ENCODE results near the gene CTNND2.
"Not testable (repeated sequence)": the region's sequence is repeated elsewhere in the genome, so short reads cannot be mapped to it uniquely, and the experiment has no call there.

CTNND2 gene

DNA sequence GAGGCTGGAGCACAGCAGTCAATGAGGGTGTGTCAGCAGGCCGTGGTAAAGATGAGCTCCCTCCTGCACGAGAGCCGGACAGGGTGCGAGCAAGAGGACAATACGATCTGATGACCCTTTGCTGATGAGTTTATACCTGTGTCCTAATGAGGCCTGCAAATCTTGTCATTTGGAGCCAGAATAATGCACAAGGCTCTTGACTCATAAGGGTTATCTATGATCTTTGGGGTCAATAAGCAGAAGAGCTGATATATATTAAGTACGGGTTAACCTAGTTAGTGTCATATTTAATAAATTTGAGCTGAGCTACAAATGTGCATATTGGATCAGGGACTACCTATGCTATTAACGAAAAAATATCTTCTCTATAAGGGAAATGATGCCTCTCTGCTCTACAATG is 46.9 kb downstream of the CTNND2 start:
- DNase-seq, result no peak

DNA sequence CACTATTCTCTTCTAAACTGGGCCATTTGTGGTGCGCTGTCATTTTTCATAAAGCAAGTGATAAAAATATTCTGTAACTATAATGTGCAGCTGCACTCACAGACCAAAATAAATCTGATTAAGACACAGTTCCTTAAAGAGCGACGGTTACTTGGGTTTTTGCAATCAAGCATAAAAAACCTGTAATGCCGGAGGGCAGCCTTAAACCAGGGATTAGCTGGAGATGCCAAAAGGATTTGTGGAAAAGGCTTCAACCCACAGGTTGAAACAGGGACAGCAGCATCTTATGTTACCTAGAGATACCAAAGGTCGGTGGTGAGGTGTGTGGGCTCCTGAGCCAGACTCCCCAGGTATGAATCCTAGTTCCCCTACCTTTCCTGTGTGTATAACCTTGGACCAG is 49.3 kb downstream of the CTNND2 start:
- DNase-seq, result no peak

DNA sequence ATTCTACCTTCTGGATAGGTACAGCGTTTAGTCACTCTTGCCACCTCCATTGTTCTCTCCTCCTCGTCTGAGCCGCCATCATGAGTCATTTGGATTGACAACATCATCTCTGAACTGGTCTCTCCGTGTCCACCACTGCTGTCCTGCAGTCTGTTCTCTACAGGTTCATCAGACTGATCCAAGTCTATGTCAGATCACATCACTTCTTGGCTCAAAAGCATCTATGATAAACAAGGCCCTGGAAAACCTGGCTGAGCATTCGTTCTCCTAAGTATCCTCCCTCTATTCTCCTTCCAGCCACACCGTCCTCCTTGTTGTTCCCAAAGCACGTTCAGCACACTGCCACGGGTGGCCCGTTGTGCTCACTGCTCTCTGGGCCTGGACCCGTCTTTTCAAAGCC is 50.5 kb downstream of the CTNND2 start:
- no peak for DNase-seq

DNA sequence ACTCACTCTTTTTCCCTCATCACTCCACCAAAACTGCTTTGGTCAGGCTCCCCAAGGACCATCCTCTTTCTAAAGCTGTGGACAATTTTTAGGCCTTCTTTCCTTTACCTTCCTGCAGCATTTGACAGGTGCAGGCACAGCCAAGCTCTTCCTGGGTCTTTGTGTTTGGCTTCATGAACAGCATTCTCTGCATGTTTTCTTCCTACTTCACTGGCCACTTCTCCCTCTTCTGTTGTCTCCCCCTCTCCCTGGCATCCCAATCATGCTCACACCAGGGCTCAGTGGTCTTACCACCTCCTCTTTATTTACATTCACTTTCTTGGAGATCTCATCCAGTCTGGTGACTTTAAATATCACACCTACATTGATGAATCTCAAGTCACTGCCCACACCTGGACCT is 51.1 kb downstream of the CTNND2 start:
- DNase-seq, result no peak

DNA sequence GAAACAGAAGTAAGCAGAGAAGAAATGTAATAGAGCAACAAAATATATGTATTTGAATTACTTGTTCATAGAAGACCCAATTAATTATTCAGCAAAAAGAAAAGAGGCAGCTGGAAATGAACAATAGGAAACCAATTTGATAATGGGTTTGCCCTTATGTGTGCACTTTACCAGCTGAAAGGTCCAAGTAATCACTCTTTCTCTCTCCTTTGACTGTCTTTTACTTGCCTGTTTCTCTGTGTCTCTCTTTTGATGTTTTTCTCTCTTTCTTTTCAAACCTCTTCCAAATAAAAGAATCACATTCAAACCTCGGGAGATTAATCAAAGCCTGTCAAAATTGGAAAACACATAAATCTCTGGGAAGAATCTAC is 51.5 kb downstream of the CTNND2 start:
- DNase-seq, result no peak

DNA sequence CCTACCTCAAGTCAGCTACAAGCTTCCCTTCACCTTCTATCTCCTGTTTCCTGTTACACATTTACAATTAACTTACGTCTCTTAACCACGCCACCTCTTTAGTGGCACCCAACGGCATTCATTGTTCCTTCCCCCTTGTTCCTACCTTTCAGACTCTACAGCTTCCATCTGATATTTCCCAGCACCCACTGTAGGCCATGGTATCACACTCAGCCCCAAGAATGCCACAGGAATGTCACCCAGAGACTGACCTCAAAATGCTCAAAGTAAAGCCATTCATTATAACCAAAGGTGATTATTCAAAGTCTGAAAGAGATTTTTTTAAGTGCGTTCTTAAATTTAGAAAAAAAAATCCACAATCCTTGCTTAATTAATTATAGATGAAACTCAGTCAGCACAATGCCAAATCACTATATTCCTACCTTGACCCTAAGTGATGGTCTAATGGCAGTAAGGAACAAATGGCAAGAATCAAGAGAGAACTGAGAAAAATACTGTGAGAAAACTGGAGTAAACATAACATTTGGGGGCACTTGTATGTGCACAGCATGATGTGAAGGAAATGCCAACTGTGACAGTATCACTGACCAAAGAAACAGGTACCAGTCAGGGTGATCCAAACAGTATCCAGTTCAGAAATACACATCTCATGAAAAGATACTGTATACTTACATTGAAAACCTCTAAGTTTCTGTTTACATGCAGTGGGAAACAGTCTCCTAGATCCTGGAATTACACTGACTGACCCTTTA is 52.1 kb downstream of the CTNND2 start:
- DNase-seq, result no peak

DNA sequence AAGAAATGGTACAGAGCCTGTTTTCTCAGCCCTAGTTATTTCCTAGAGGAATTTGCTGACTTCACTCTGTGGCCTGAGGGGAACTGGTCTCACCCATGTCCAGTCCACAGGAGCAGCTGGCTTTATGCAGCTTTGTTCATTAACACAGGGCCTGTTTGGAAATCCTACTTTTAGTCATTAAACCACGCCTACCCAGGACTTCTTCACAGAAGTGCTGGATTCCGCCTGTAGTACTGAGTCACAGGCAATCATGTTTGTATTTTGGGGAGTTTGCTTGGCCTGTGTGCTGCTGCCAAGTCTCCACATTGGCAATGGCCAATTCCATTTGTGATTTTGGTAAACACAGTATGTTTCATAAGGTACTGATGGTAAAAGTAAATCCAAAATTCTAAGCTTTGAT is 52.8 kb downstream of the CTNND2 start:
- DNase-seq, result no peak

DNA sequence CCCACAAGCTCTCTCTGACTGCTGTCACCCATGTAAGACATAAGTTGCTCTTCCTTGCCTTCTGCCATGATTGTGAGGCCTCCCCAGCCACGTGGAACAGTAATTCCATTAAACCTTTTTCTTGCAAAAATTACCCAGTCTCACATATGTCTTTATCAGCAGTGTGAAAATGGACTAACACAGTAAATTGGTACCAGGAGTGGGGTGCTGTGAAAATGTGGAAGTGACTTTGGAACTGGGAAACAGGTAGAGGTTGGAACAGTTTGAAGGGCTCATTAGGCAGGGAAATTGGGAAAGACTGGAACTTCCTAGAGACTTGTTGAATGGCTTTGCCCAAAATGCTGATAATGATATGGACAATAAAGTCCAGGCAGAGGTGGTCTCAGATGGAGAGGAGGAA is 75.7 kb downstream of the CTNND2 start:
- not testable (repeated sequence) for DNase-seq

DNA sequence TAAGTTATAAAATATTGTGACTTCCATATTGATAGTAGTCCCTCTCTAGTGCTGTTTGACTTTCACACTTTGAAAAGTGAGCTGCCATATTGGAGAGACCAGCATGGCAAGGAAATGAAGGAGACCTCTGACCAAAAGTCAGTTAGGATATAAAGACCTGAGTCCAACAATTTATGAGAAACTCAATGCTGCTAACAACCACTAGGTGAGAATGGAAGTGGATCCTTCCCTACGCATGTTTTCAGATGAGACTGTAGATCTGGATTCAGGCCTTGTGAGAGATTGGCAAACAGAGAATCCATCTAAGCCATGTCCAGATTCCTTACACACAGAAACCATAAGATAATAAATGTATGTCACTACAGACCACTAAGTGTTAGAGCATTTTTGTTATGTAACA is 81.6 kb downstream of the CTNND2 start:
- no peak for DNase-seq

DNA sequence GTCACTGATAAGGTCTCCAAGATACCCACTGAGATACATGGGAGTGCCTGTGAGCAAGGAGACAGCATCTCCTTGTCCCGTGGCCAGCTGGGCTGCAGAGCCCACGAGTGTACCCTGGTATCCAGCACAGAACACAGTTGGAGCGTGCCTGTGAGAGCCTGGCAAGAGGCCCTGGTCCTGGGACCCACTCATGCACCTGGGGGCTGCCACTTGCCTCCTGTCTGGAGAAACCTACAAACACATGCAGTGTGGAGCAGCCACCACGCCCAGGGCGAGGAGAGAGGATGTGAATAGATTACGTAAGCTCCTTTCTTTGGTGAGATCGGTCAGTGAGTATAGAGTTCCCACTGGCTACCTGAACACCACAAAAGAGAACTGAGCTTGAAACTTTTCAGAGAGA is 88.3 kb downstream of the CTNND2 start:
- no peak for DNase-seq

DNA sequence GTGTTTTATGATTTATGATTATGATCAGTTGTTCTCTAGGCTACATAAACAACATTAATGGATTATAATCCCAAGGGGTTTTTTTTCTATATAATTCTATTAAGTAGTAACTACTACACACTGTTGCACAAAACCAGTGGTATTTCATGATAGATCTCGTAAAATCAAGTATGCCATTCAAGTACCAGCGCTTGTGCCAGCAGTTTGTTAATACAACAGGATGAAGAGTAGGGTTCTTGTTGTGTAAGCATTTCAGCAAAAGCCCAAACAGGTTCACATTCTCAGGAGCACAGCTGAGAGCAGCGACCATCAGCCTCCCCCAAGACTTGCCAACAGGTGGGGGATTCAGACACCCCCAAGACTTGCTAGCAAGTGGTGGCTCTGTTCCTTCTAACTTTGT is 88.8 kb downstream of the CTNND2 start:
- DNase-seq, result no peak

DNA sequence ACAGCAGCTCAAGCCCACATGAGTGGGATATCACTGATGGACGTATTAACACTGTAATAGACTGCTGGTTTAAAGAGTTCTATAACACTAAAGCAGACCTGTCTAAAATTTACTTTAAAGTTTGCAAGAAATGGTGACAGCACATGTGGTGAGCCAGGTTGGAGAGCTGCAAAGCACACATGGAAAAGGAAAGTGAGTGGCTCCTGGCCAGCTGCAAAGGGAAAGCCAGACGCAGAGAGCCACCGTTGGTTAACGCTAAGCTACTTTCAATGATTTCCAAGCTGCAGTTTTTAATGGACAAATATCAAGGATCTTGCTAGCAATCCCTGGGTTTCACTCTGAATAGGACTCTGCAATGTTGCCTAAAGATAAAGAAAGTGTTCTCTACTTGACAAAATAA is 89.9 kb downstream of the CTNND2 start:
- DNase-seq, result no peak

DNA sequence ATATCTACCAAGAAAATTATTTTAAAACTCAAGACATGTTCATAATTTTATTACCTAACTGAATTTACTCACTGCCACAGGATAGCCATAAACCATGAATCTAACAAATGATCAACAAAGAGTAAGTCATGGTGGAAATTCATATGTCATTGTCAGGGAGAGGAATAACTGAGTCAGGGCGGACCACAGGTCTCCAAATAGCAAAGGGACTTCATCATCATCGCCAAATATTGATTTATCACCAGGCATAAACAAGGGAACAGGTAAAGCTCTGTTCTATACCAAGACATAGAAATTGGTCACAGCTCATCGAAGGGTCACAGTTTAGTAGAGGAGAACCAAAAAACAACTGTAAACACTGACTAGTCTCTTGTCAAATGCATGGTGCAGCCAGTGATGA is 94.8 kb downstream of the CTNND2 start:
- no peak for DNase-seq

DNA sequence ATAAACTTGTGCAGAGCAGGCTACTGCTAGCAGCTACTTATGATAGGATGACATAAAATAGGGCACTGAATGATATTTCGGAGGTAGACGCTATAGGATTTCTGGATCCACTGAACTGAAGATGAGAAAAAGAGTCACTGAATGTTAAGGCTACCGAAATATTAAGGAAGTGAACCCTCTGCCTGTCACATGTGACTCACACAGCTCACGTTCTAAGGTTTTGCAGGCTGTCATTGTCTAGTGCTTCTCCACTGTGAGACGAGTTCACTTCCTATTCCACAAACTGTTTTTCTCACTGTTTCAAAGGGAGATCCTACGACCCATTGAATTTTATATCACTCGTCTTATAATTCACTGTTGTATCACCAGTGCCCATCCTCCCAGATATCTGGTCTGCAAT is 100.8 kb downstream of the CTNND2 start:
- peak; percentile 58 for DNase-seq

DNA sequence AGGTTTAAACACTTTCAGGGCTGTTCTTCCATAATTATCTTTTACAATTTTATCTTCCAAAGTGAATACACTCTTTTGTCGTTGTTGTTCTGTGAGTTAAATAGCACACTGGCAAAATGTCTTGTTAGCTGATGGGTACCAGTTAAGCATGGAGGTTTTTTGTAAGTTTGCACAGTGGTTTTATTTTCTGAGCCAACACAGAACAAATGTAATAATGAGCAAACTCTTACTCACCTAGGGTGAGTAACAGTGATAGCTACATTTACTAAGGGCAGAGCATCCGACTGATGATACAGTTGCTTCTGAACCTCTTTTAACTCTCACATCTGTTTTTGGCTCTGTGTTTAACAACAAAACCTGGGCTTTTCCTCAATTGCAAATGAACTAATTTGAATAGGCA is 103.2 kb downstream of the CTNND2 start:
- no peak for DNase-seq

DNA sequence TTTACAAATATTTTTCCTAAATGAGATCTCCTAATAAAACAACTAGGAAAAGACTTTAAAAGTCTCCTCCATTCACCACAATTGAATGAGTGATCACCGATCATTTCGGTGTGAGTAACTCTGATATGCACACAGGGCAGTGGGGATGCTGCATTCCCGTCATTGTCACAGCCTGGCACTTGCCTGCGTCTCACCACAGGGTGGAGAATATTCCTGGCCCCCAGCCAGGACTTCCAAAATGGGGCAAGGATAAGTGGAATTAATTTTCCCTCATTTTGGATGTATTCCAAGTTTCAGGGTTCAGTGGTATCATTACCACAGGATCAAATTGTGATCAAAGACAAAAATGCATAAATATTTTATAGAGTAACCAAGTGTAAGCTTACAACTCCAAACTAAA is 107.1 kb downstream of the CTNND2 start:
- no peak for DNase-seq

DNA sequence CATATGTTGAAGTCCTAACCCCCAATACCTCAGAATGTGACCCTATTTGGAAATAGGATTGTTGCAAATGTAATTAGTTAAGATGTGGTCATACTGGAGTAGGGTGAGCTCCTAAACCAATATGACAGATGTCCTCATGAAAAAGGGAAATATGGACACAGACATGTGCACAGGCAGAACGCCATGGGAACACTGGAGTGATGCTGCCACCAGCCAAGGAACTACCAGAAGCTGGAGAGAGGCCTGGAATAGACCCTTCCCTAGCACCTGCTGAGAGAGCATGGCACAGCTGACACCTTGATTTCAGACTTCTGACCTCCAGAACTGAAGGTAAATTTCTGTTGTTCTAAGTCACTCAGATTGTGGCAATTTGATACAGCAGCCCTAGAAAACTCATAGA is 110.8 kb downstream of the CTNND2 start:
- no peak for DNase-seq

DNA sequence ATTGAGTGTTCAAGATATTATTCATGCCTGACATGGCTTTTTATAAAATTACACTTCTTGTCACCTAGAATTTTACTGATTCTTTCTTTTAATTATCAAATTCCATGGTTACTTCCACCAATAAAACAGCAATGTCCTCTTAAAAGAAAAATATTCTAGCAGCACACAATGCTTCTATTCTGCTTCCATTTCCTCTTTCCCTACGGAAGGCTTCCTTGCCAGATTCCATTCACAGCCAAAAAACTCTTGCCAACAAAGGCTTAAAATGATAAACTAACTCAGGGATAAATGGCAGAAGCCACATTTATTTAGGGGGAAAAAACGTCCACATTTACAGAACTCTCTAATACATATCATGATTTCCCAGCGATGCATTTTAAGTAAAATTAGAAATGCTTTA is 111.6 kb downstream of the CTNND2 start:
- no peak for DNase-seq

DNA sequence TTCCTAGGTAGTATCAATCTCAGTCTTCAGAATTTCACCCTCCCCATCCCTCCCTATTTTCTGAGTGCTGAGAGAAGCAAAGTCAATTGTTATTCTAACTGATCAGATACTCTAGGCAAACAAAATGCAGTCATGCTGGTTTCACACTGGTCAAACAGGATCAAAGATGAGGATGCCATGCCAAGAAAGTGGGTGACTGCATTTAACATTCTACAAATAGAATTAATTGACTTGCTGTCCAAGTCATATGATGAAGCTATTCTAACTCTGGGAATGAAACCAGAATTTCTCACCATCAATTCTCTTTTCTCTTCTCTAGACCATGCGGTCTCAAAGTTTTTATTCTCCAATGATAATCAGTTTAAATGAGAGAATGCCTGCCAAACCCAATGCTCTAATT is 112.5 kb downstream of the CTNND2 start:
- no peak for DNase-seq

DNA sequence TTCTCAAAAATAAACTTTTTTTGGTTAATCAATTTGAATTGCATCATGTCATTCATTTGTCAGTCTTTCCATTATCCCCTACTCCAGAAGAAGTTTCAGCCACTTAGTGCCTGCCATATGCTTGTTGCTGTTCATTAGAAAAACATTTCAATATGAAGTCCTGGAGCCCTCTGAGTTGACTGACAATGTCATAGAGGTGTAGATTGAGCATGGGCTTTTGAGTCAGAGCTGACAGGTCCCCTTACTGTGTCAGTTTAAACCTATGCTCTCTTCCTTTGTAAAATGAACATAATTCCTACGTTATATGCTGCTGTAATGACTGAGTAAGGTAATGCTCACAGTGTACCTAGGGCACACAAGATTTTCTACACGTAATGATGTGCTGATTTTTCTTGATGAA is 114.0 kb downstream of the CTNND2 start:
- DNase-seq, result no peak

DNA sequence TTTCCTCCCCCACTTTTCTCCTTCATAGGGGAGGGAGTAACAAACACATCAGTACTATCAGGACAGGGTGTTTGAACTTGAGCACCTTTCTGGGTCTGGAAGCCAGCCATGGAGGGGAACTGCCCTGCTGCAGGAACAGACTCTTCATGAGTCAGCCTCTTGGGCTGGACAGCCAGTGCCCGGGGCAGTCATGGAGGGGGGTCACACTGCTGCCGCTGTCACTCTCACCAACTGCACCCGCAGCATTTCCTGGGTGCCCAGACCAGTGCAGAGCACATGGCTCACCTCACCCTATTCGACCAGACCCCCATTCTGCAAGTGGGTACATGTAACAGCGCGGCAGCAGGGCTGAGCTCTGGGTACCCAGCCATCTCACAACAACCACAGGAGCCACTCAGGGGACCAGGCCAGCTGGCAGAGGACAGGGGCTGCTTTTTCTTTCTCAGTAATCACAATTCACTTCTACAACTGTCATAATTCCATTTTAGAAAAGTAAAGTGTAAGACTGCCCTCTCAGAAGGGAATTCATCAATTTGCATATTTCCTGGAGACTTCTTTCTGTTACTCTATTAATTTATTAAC is 118.4 kb downstream of the CTNND2 start:
- DNase-seq, result no peak

DNA sequence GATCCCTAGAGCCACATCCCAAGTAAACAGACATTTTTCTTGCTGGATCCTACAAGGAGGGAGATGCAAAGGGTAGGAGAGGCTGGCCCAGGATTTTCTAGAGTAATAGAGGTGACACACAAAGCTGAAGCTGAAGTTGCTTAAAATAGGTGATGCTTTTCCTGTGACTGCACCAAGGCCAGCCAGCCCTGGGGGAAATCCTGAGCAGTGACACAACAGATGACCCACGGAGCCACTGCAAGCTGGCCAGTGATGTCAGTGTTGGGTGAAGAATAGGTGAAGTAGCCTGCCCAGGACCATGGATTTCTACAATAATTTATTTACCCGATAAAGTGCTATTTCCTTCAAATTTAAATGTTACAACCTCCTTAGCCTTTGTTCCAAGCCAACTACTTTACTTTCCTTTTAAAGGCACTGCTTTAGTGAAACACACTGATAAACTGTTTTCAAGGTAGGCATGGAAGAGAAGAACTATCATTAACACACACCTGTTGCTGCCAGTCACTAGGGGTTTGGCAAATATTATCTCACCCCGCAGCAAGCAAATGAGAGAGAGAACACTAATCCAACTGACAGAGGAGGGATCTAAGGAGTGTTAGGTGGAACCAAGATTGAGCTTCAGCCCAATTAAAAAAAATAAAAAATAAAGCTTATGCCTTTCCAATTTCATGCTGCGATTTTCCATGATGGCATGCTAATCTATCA is 123.5 kb downstream of the CTNND2 start:
- DNase-seq, result no peak

DNA sequence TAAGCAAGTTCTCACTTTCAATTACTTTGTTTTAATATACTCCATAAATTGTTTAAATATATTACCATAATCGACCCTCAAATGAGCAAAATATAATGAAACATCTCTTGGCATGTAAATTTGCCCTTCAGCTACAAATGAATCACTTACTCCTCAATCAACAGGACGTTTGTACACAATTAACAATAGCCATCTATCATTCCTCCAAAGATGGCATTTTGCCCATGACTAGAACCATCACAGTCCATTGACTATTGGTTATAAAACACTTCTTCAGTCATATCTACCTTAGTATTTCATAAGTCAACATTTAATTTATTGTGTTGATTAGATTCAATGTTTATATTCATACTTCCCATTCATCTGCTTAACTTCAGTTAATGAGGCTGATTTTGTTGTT is 127.2 kb downstream of the CTNND2 start:
- DNase-seq, result no peak

DNA sequence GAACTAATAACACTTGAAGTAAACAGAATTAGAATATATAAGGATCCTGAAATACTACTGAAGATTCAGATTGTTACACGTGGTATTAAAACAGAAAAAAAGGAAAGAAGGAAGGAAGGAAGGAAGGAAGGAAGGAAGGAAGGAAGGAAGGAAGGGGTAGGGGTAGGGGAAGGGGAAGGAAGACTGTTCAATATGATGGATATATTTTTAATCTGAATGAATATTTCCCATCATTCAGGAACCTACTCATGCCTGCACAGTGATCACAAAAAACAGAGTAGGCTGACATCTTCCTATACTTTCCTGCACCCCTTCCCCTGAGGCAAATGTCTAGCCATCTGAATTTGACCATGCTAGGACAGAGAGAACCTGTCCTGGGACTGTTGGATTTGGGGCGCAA is 133.9 kb downstream of the CTNND2 start:
- DNase-seq, result no peak

Data from MV-4-11 (cell line).